ENCODE data around the gene MAGI2. TPM values are rescaled to one million over a fixed set of nuclear protein-coding genes. Genes with fewer than 3 reads are reported as not detected.

Gene MAGI2
- total RNA-seq, 2 experiments from 2014 or later = 0.03 to 0.17 TPM

DNA sequence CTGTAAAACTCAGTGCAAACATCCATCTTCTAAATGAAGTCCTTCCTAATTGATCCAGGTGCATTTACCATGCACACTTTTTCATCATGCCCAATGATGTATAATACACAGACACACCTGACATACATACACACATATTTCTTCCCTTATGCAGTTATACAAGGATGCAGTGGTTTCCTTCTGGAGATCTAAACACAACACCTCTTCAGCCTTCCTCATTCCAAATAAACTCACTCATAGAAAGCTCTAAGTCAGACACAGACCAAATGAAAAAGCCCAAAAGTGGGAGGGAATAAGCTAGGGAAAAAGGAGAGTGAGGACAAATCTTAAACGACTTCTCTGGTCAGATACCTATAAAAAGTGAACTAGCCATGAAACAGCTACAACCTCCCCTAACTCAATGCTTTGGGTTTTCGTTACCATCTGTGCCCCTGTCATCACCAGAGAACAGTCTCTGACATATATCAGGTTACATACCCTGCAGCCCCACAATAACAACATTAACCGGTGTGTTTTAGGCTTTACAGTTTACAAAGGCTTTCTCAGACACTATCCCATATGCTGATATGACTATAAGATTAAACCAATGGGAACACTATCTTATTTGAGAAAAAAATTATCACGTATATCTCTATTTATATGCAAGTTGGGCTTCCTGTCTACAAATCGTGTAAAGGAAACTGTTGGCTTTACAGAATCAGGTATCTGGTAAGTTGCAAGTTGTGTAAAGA lies 979.7 kb downstream of the MAGI2 start:
- TF ChIP-seq, protein P1, sequence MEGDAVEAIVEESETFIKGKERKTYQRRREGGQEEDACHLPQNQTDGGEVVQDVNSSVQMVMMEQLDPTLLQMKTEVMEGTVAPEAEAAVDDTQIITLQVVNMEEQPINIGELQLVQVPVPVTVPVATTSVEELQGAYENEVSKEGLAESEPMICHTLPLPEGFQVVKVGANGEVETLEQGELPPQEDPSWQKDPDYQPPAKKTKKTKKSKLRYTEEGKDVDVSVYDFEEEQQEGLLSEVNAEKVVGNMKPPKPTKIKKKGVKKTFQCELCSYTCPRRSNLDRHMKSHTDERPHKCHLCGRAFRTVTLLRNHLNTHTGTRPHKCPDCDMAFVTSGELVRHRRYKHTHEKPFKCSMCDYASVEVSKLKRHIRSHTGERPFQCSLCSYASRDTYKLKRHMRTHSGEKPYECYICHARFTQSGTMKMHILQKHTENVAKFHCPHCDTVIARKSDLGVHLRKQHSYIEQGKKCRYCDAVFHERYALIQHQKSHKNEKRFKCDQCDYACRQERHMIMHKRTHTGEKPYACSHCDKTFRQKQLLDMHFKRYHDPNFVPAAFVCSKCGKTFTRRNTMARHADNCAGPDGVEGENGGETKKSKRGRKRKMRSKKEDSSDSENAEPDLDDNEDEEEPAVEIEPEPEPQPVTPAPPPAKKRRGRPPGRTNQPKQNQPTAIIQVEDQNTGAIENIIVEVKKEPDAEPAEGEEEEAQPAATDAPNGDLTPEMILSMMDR (conservative IDR thresholded peaks at IDR 0.05; ENCODE audit: low read length) = no peak
- no peak for TF ChIP-seq EZH2phosphoT487 (IDR thresholded peaks at IDR 0.05; ENCODE audit: borderline replicate concordance, low read depth, low read length)
- Histone ChIP-seq H3K9me2 (ENCODE audit: insufficient read depth, low read length) (no peaks in the 10 kb centered on the region), H4K20me1 (ENCODE audit: insufficient read depth, low read length) (no peaks in the 10 kb centered on the region), H3K36me3 (ENCODE audit: insufficient read depth, low read length) (no peaks in the 10 kb centered on the region), H3K9me3 (ENCODE audit: low read length) (no peaks in the 10 kb centered on the region), H3K27ac (ENCODE audit: low read depth, low read length, poor library complexity, severe bottlenecking) (no peak overlapping the region), H3K4me2 (ENCODE audit: low read length) (no peak overlapping the region), H3K79me2 (ENCODE audit: insufficient read depth, low read depth, low read length) (no peaks in the 10 kb centered on the region), H2AFZ (ENCODE audit: low read length) (no peak overlapping the region), H3K4me1 (ENCODE audit: insufficient read depth, low read length, poor library complexity, severe bottlenecking) (no peaks in the 10 kb centered on the region), H3K4me3 (ENCODE audit: low read depth, low read length, poor library complexity, severe bottlenecking) (no peak overlapping the region)
- intact Hi-C loops (cut with micrococcal nuclease; ENCODE audit: unreplicated experiment) = no loop called here
- ChIA-PET CTCF (ENCODE audit: unreplicated experiment) (no interaction called here), POLR2A (interaction anchor here (0.6 kb wide), 1 partner anchor 221 kb away, joined by 3 read pairs; no protein-coding TSS in a partner anchor)
- BruUV-seq (replicated peaks) = no TSS peak
- no peak for DNase-seq (ENCODE audit: low spot score)

DNA sequence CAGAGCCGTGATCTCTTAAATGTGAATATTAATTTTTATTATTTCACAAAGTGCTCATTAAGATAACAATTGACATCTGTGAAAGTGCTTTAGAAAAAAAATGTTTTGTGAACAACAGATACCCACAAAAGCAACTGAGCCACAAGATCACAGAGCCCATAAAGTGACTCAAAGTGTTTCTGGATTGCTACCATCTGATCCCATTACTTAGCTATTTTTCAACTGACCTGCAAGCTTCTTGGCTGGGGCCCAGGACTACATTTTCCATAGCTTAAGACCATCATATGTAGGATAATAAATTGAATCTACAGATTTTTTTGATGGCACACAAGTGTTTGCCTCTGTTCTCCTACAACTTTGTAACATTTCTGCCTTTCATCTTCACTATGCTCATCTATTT lies 980.4 kb downstream of the MAGI2 start:
- BruUV-seq (replicated peaks) = no TSS peak
- H3K79me2 ChIP-seq (ENCODE audit: insufficient read depth, low read depth, low read length) = no peaks in the 10 kb centered on the region
- CTCF ChIA-PET (ENCODE audit: unreplicated experiment) = no interaction called here
- H3K4me3 ChIP-seq (ENCODE audit: low read depth, low read length, poor library complexity, severe bottlenecking) = no peak overlapping the region
- no peak overlapping the region for H3K27ac ChIP-seq (ENCODE audit: low read depth, low read length, poor library complexity, severe bottlenecking)
- no peak overlapping the region for H2AFZ ChIP-seq (ENCODE audit: low read length)
- H3K9me3 ChIP-seq (ENCODE audit: low read length) = no peaks in the 10 kb centered on the region
- no peaks in the 10 kb centered on the region for H3K36me3 ChIP-seq (ENCODE audit: insufficient read depth, low read length)
- no peaks in the 10 kb centered on the region for H3K9me2 ChIP-seq (ENCODE audit: insufficient read depth, low read length)
- POLR2A ChIA-PET = no interaction called here
- H4K20me1 ChIP-seq (ENCODE audit: insufficient read depth, low read length) = no peaks in the 10 kb centered on the region
- DNase-seq (ENCODE audit: low spot score) = no peak
- intact Hi-C loops (cut with micrococcal nuclease; ENCODE audit: unreplicated experiment) = no loop called here
- no peaks in the 10 kb centered on the region for H3K4me1 ChIP-seq (ENCODE audit: insufficient read depth, low read length, poor library complexity, severe bottlenecking)
- TF ChIP-seq EZH2phosphoT487 (IDR thresholded peaks at IDR 0.05; ENCODE audit: borderline replicate concordance, low read depth, low read length) = no peak
- TF ChIP-seq, protein P1 (conservative IDR thresholded peaks at IDR 0.05; ENCODE audit: low read length) = no peak
- H3K4me2 ChIP-seq (ENCODE audit: low read length) = no peak overlapping the region

DNA sequence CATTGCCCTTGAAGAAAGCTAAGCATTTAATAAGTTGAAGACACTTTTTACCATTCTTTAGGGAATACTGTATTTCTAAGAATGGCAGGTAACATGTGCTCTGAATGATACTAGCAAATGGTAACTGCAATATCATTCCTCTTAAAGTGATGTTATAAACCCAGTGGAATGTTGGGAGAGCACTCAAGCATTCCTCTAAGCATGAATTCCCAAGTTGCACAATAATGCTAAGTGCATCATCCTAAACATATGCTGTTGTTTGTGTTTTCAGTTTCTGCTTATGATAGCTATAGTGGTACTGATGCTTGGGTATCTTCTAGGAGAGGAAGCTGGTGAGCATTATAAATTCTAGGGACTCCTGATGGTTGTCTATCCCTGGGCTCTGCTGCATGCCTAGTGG lies 980.9 kb downstream of the MAGI2 start:
- intact Hi-C loops (cut with micrococcal nuclease; ENCODE audit: unreplicated experiment) = no loop called here
- Histone ChIP-seq H3K4me2 (ENCODE audit: low read length) (no peak overlapping the region), H3K79me2 (ENCODE audit: insufficient read depth, low read depth, low read length) (no peaks in the 10 kb centered on the region), H3K9me2 (ENCODE audit: insufficient read depth, low read length) (no peaks in the 10 kb centered on the region), H3K9me3 (ENCODE audit: low read length) (no peaks in the 10 kb centered on the region), H3K4me1 (ENCODE audit: insufficient read depth, low read length, poor library complexity, severe bottlenecking) (no peaks in the 10 kb centered on the region), H4K20me1 (ENCODE audit: insufficient read depth, low read length) (no peaks in the 10 kb centered on the region), H3K36me3 (ENCODE audit: insufficient read depth, low read length) (no peaks in the 10 kb centered on the region), H3K4me3 (ENCODE audit: low read depth, low read length, poor library complexity, severe bottlenecking) (no peak overlapping the region), H2AFZ (ENCODE audit: low read length) (no peak overlapping the region), H3K27ac (ENCODE audit: low read depth, low read length, poor library complexity, severe bottlenecking) (no peak overlapping the region)
- ChIA-PET POLR2A (no interaction called here), CTCF (ENCODE audit: unreplicated experiment) (no interaction called here)
- BruUV-seq (replicated peaks) = no TSS peak
- no peak for DNase-seq (ENCODE audit: low spot score)
- TF ChIP-seq, protein P1 (conservative IDR thresholded peaks at IDR 0.05; ENCODE audit: low read length) = no peak
- TF ChIP-seq EZH2phosphoT487 (IDR thresholded peaks at IDR 0.05; ENCODE audit: borderline replicate concordance, low read depth, low read length) = no peak
